ENCODE measurements around the gene UNC5CL.

UNC5CL gene

GRCh38 chr6:41080621-41081020, 41.6 kb upstream of the UNC5CL start:
- no peaks in the 10 kb centered on the region for H3K4me1 ChIP-seq
- H3K4me2 ChIP-seq (ENCODE audit: low read length): no peak overlapping the region
- no peaks in the 10 kb centered on the region for H3K36me3 ChIP-seq (ENCODE audit: control insufficient read depth, insufficient read depth, low read length)
- peaks cover 6% of the 10 kb centered on the region for H3K79me2 ChIP-seq
- H2AFZ ChIP-seq: no peak overlapping the region
- H3K9me3 ChIP-seq (ENCODE audit: control insufficient read depth, low read length): no peaks in the 10 kb centered on the region
- H3K9ac ChIP-seq: no peak overlapping the region
- no peaks in the 10 kb centered on the region for H3K27me3 ChIP-seq (ENCODE audit: control insufficient read depth, insufficient read depth, low read length)
- no peak overlapping the region for H3K4me3 ChIP-seq (ENCODE audit: low read depth, low read length)
- no peak overlapping the region for H3K27ac ChIP-seq
- no peak for TF ChIP-seq CTCF (IDR thresholded peaks at IDR 0.05)

- H3K4me1 ChIP-seq: peaks cover 5% of the 10 kb centered on the region
- no peaks in the 10 kb centered on the region for H3K27me3 ChIP-seq (ENCODE audit: control insufficient read depth, insufficient read depth, low read length)
- H3K9me3 ChIP-seq (ENCODE audit: control insufficient read depth, low read length): no peaks in the 10 kb centered on the region
- no peak overlapping the region for H3K4me2 ChIP-seq (ENCODE audit: low read length)
- H3K4me3 ChIP-seq (ENCODE audit: low read depth, low read length): no peak overlapping the region
- no peaks in the 10 kb centered on the region for H3K36me3 ChIP-seq (ENCODE audit: control insufficient read depth, insufficient read depth, low read length)
- H3K79me2 ChIP-seq: peaks cover 8% of the 10 kb centered on the region
- no peak overlapping the region for H2AFZ ChIP-seq
- TF ChIP-seq CTCF (IDR thresholded peaks at IDR 0.05): no peak
- no peak overlapping the region for H3K27ac ChIP-seq
- H3K9ac ChIP-seq: no peak overlapping the region
Measured at GRCh38 chr6:41079080-41079479, 40.1 kb upstream of the UNC5CL start.

GRCh38 chr6:41078101-41078500, 39.1 kb upstream of the UNC5CL start:
- no peak overlapping the region for H3K4me2 ChIP-seq (ENCODE audit: low read length)
- TF ChIP-seq CTCF (IDR thresholded peaks at IDR 0.05): no peak
- no peaks in the 10 kb centered on the region for H3K36me3 ChIP-seq (ENCODE audit: control insufficient read depth, insufficient read depth, low read length)
- H3K27me3 ChIP-seq (ENCODE audit: control insufficient read depth, insufficient read depth, low read length): no peaks in the 10 kb centered on the region
- H3K9me3 ChIP-seq (ENCODE audit: control insufficient read depth, low read length): no peaks in the 10 kb centered on the region
- no peak overlapping the region for H3K27ac ChIP-seq
- H3K4me3 ChIP-seq (ENCODE audit: low read depth, low read length): no peak overlapping the region
- no peak overlapping the region for H3K9ac ChIP-seq
- no peak overlapping the region for H2AFZ ChIP-seq
- peaks cover 6% of the 10 kb centered on the region for H3K4me1 ChIP-seq
- H3K79me2 ChIP-seq: peaks cover 8% of the 10 kb centered on the region

- peaks cover 8% of the 10 kb centered on the region for H3K79me2 ChIP-seq
- H3K36me3 ChIP-seq (ENCODE audit: control insufficient read depth, insufficient read depth, low read length): no peaks in the 10 kb centered on the region
- no peak overlapping the region for H2AFZ ChIP-seq
- H3K27me3 ChIP-seq (ENCODE audit: control insufficient read depth, insufficient read depth, low read length): no peaks in the 10 kb centered on the region
- no peak overlapping the region for H3K27ac ChIP-seq
- no peak for TF ChIP-seq CTCF (IDR thresholded peaks at IDR 0.05)
- no peak overlapping the region for H3K9ac ChIP-seq
- peaks cover 6% of the 10 kb centered on the region for H3K4me1 ChIP-seq
- H3K9me3 ChIP-seq (ENCODE audit: control insufficient read depth, low read length): no peaks in the 10 kb centered on the region
- H3K4me3 ChIP-seq (ENCODE audit: low read depth, low read length): no peak overlapping the region
- H3K4me2 ChIP-seq (ENCODE audit: low read length): no peak overlapping the region
Measured at GRCh38 chr6:41077536-41077935, 38.5 kb upstream of the UNC5CL start.

Measured in parathyroid adenoma (tissue), 2 donors.